A549 (cell line): Measurements from ENCODE around the gene PLD5. TPM values are rescaled to one million over a fixed set of nuclear protein-coding genes. Genes with fewer than 3 reads are reported as not detected.

Experiments
- ATAC-seq, 2 experiments: fragments of 200-7000 bp in 1 of 2; fragments of >200 bp in 1 of 2; cut with Nextera tagmentation in 1 of 2; cut with Tn5 transposase in 1 of 2; 3 replicates each; pipeline versions ENCODE4 v1.8.0 to v1.9.1; 2018 to 2020; ENCODE audit warnings: mild to moderate bottlenecking in 1 of 2, moderate library complexity in 1 of 2
- CTCF ChIA-PET: fragments of 300-600 bp; sonication (Branson Sonifier 250); formaldehyde crosslinking; extraction: SDS; loops from one replicate; lab custom pipeline; 2021; ENCODE audit warnings: antibody characterized with exemption, inconsistent platforms; lab: Yijun Ruan, JAX
- POLR2A ChIA-PET: fragments of 350-600 bp; formaldehyde crosslinking; extraction: SDS; loops from one replicate; lab custom pipeline; 2021; ENCODE audit warnings: antibody characterized with exemption, inconsistent platforms; lab: Yijun Ruan, JAX
- DNase-seq, 2 experiments: peaks; one replicate each; pipeline versions ENCODE4 v3.0.0 to v3.0.0-alpha.2; 2011 to 2016; ENCODE audit warnings: low read depth in 1 of 2, low spot score in 1 of 2
- FAIRE-seq: peaks from 2 replicates; lab custom pipeline; 2011; peaks lifted over from hg19 to GRCh38; lab: Jason Lieb, UNC
- H3K27ac ChIP-seq, 2 experiments: fragments of >200 bp; sonication (Bioruptor Twin); formaldehyde crosslinking; 3 replicates each; pipeline ENCODE4 v1.5.1; 2016 to 2017
- H3K4me1 ChIP-seq: fragments of >200 bp; sonication (Bioruptor Twin); formaldehyde crosslinking; 3 replicates; pipeline ENCODE4 v1.6.1; 2016
- H3K4me2 ChIP-seq: fragments of >200 bp; sonication (Bioruptor Twin); formaldehyde crosslinking; 3 replicates; pipeline ENCODE4 v1.6.1; 2016
- H3K4me3 ChIP-seq: fragments of >200 bp; sonication (Bioruptor Twin); formaldehyde crosslinking; 3 replicates; pipeline ENCODE4 v1.5.1; 2016
- H3K9me3 ChIP-seq: fragments of >200 bp; sonication (Bioruptor Twin); formaldehyde crosslinking; 3 replicates; pipeline ENCODE4 v1.6.1; 2016
- ATOH8 ChIP-seq: fragments of 250-450 bp; sonication (Bioruptor Pico); IDR thresholded peaks from 2 replicates; pipeline ENCODE4 v1.5.0; 2020; ENCODE audit warnings: low read depth, mild to moderate bottlenecking, moderate library complexity
- CEBPB ChIP-seq, 2 experiments: fragments of >200 bp in 1 of 2; sonication (Bioruptor Twin) in 1 of 2; formaldehyde crosslinking in 1 of 2; IDR thresholded peaks; 2 replicates each; pipeline ENCODE4 v1.6.1; 2012 to 2016
- CHD4 ChIP-seq: fragments of 200-600 bp; sonication (generic); IDR thresholded peaks from 2 replicates; pipeline ENCODE4 v1.6.1; 2016; ENCODE audit warnings: antibody characterized with exemption, mild to moderate bottlenecking, borderline replicate concordance
- CTCF ChIP-seq: fragments of >200 bp; sonication (Bioruptor Twin); formaldehyde crosslinking; IDR thresholded peaks from 3 replicates; pipeline ENCODE4 v1.5.1; 2016
- EHF ChIP-seq: fragments of 250-450 bp; sonication (Bioruptor Pico); IDR thresholded peaks from 2 replicates; pipeline ENCODE4 v1.5.0; 2020; ENCODE audit warnings: mild to moderate bottlenecking
- EHMT2 ChIP-seq: fragments of 200-600 bp; sonication (generic); IDR thresholded peaks from 2 replicates; pipeline ENCODE4 v1.6.1; 2016; ENCODE audit warnings: antibody characterized with exemption, low read depth, mild to moderate bottlenecking, moderate library complexity
- ELK1 ChIP-seq: fragments of 150-350 bp; IDR thresholded peaks from 2 replicates; pipeline ENCODE4 v1.6.1; 2014; ENCODE audit warnings: low read depth, mild to moderate bottlenecking, low read length
- ESRRA ChIP-seq: fragments of 150-350 bp; IDR thresholded peaks from 2 replicates; pipeline ENCODE4 v1.6.1; 2014; ENCODE audit warnings: mild to moderate bottlenecking, low read length, borderline replicate concordance
- FOSB ChIP-seq: fragments of 250-450 bp; sonication (Bioruptor Pico); IDR thresholded peaks from 2 replicates; pipeline ENCODE4 v1.5.0; 2020; ENCODE audit warnings: mild to moderate bottlenecking, moderate library complexity
- FOSL2 ChIP-seq, 2 experiments: fragments of 450-650 bp in 1 of 2; fragments of >200 bp in 1 of 2; sonication (Bioruptor Twin) in 1 of 2; formaldehyde crosslinking; IDR thresholded peaks; 2 replicates each; pipeline versions ENCODE4 v1.5.0 to v1.6.1; 2016 to 2020; ENCODE audit warnings: mild to moderate bottlenecking in 1 of 2, moderate library complexity in 1 of 2
- FOXS1 ChIP-seq: fragments of 250-450 bp; sonication (Bioruptor Pico); IDR thresholded peaks from 2 replicates; pipeline ENCODE4 v1.5.0; 2020; ENCODE audit warnings: mild to moderate bottlenecking, moderate library complexity
- HEYL ChIP-seq: fragments of 250-450 bp; sonication (Bioruptor Pico); IDR thresholded peaks from 2 replicates; pipeline ENCODE4 v1.8.0; 2021; ENCODE audit warnings: mild to moderate bottlenecking, moderate library complexity
- HMGXB4 ChIP-seq: fragments of 250-450 bp; sonication (Bioruptor Pico); IDR thresholded peaks from 2 replicates; pipeline ENCODE4 v1.5.0; 2021; ENCODE audit warnings: mild to moderate bottlenecking, moderate library complexity, borderline replicate concordance
- HOXB5 ChIP-seq: fragments of 250-450 bp; sonication (Bioruptor Pico); IDR thresholded peaks from 2 replicates; pipeline ENCODE4 v1.5.0; 2020; ENCODE audit warnings: mild to moderate bottlenecking, moderate library complexity
- JUNB ChIP-seq: fragments of >200 bp; sonication (Bioruptor Twin); formaldehyde crosslinking; IDR thresholded peaks from 2 replicates; pipeline ENCODE4 v1.6.1; 2016
- KDM1A ChIP-seq: fragments of 200-600 bp; sonication (generic); IDR thresholded peaks from 2 replicates; pipeline ENCODE4 v1.6.1; 2016; ENCODE audit warnings: low read depth, mild to moderate bottlenecking
- KDM5A ChIP-seq: fragments of 200-600 bp; sonication (generic); IDR thresholded peaks from 2 replicates; pipeline ENCODE4 v1.6.1; 2016; ENCODE audit warnings: antibody characterized with exemption, mild to moderate bottlenecking
- MAFK ChIP-seq: fragments of 450-650 bp; IDR thresholded peaks from 2 replicates; pipeline ENCODE4 v1.6.1; 2014; ENCODE audit not compliant: partially characterized antibody
- MAX ChIP-seq: IDR thresholded peaks from 2 replicates; pipeline ENCODE4 v1.6.1; 2012
- MAZ ChIP-seq: fragments of 150-350 bp; IDR thresholded peaks from 2 replicates; pipeline ENCODE4 v1.6.1; 2014; ENCODE audit warnings: antibody characterized with exemption, low read depth, low read length, borderline replicate concordance
- NR3C1 ChIP-seq: fragments of >200 bp; sonication (Bioruptor Twin); formaldehyde crosslinking; IDR thresholded peaks from 3 replicates; pipeline ENCODE4 v1.6.1; 2017
- PHF8 ChIP-seq: fragments of 200-600 bp; sonication (generic); IDR thresholded peaks from 2 replicates; pipeline ENCODE4 v1.6.1; 2016; ENCODE audit warnings: low read depth, mild to moderate bottlenecking, antibody characterized with exemption, moderate library complexity, borderline replicate concordance
- POLR2AphosphoS2 ChIP-seq: conservative IDR thresholded peaks from 2 replicates; pipeline ENCODE4 v1.6.1; 2012; ENCODE audit warnings: low read length, improper control_type of control experiment, inconsistent platforms
- RCOR1 ChIP-seq: fragments of 150-350 bp; IDR thresholded peaks from 2 replicates; pipeline ENCODE4 v1.6.1; 2014; ENCODE audit warnings: antibody characterized with exemption, low read length, low read depth
- RFX5 ChIP-seq: fragments of 450-650 bp; IDR thresholded peaks from 2 replicates; pipeline ENCODE4 v1.7.1; 2014; ENCODE audit warnings: antibody characterized with exemption, mild to moderate bottlenecking, moderate library complexity
- SMC3 ChIP-seq: fragments of >200 bp; sonication (Bioruptor Twin); formaldehyde crosslinking; IDR thresholded peaks from 3 replicates; pipeline ENCODE4 v1.6.1; 2018; ENCODE audit warnings: inconsistent platforms
- SREBF2 ChIP-seq: fragments of 450-650 bp; IDR thresholded peaks from 2 replicates; pipeline ENCODE4 v1.6.1; 2014; ENCODE audit warnings: mild to moderate bottlenecking, moderate library complexity
- ZSCAN20 ChIP-seq: fragments of 250-450 bp; sonication (Bioruptor Pico); IDR thresholded peaks from 2 replicates; pipeline ENCODE4 v1.8.0; 2022; ENCODE audit warnings: mild to moderate bottlenecking, moderate library complexity
- WGBS: methylation state at CpG from one replicate; pipeline ENCODE4 v1.1.6; 2017; ENCODE audit errors: missing lambda C conversion rate; 5-methylcytosine and 5-hydroxymethylcytosine counted together
- polyA plus RNA-seq, 4 experiments: library from polyadenylated mRNA; depleted of rRNA in 3 of 4; stranded (reverse); fragments of >200 nt; fragmentation: RNase III in 1 of 4; extraction: RNeasy Plus Mini Kit Qiagen cat#74134 plus additional on column Dnase treatment in 1 of 4; gene quantifications; 2 replicates in 3 of 4; 3 replicates in 1 of 4; pipeline ENCODE4 v1.2.3, GENCODE V29; 2011 to 2017

PLD5 gene
- polyA plus RNA-seq, 2 of the 4 experiments (the other 2 are of a cell fraction) = 1.5 to 1.7 TPM

- DNase-seq (no peak), FAIRE-seq (no peak), ATAC-seq (no peak)
- H3K9me3 ChIP-seq = peaks cover 8% of the 10 kb centered on the region; the same call in 2 of the 3 replicates
- no peak overlapping the region for H3K27ac ChIP-seq
- WGBS = 50% methylated on average over 2 of the region's 2 CpGs
- no peak overlapping the region for H3K4me3 ChIP-seq
- no peaks in the 10 kb centered on the region for H3K4me1 ChIP-seq
- ChIA-PET POLR2A (no interaction called here), CTCF (no interaction called here)
- no peak overlapping the region for H3K4me2 ChIP-seq
- TF ChIP-seq EHMT2 (no peak), FOSL2 (IDR thresholded peaks at IDR 0.05) (no peak), FOSL2 (CRISPR knock-in tag; IDR thresholded peaks at IDR 0.05) (no peak), HOXB5 (no peak), CHD4 (no peak), CTCF (no peak), MAX (no peak), KDM5A (no peak), HMGXB4 (CRISPR knock-in tag) (no peak), HEYL (CRISPR knock-in tag) (no peak), FOXS1 (CRISPR knock-in tag) (no peak), EHF (no peak), FOSB (CRISPR knock-in tag) (no peak), SMC3 (no peak), SREBF2 (no peak), MAFK (no peak), RFX5 (no peak), RCOR1 (no peak), CEBPB (IDR thresholded peaks at IDR 0.05) (no peak)
- TF ChIP-seq, all 56 proteins: peak for 0
Measured at GRCh38 chr1:242405947-242406346, 118.5 kb downstream of the PLD5 start.

GRCh38 chr1:242404296-242404695, 120.2 kb downstream of the PLD5 start:
- Histone ChIP-seq H3K4me1 (no peaks in the 10 kb centered on the region), H3K4me2 (no peak overlapping the region), H3K4me3 (no peak overlapping the region), H3K9me3 (peaks cover 8% of the 10 kb centered on the region; the same call in 2 of the 3 replicates), H3K27ac (no peak overlapping the region)
- CTCF ChIA-PET = no interaction called here
- 79% methylated on average over 5 of the region's 5 CpGs for WGBS
- DNase-seq = no peak
- TF ChIP-seq ATOH8 (CRISPR knock-in tag) (no peak), SREBF2 (no peak), POLR2AphosphoS2 (no peak), NR3C1 (no peak), MAZ (no peak), ELK1 (no peak), PHF8 (no peak), FOXS1 (CRISPR knock-in tag) (no peak), KDM1A (no peak), HOXB5 (no peak), ZSCAN20 (no peak), ESRRA (no peak), JUNB (no peak), CEBPB (IDR thresholded peaks at IDR 0.05) (no peak)
- POLR2A ChIA-PET = no interaction called here
- FAIRE-seq = no peak
- ATAC-seq = no peak
